Effector memory CD8-positive, alpha-beta T cell (primary cell): ENCODE measurements around the gene RC3H1.
"Not testable (repeated sequence)": the region's sequence is repeated elsewhere in the genome, so short reads cannot be mapped to it uniquely, and the experiment has no call there.

Experiments used
- ATAC-seq: fragments of 150-1000 bp; cut with Tn5 transposase; replicated peaks from 2 replicates; pipeline ENCODE4 v1.10.0; 2021; ENCODE audit warnings: mild to moderate bottlenecking, moderate library complexity
- DNase-seq, 3 experiments: peaks; one replicate each; pipeline ENCODE4 v3.0.0; 2021
- H3K27ac Mint-ChIP-seq, 2 donors: one replicate each; pipeline ENCODE4 v1.8.0; 2022; ENCODE audit warnings: mild to moderate bottlenecking in 2 of 2, mixed read lengths in 2 of 2, moderate library complexity in 2 of 2
- H3K27me3 Mint-ChIP-seq, 2 donors: one replicate each; pipeline ENCODE4 v1.8.0; 2022; ENCODE audit warnings: mixed read lengths in 2 of 2
- H3K36me3 Mint-ChIP-seq: one replicate; pipeline ENCODE4 v1.8.0; 2022; ENCODE audit warnings: mild to moderate bottlenecking, moderate library complexity, mixed read lengths; ENCODE audit not compliant: insufficient read depth
- H3K4me1 Mint-ChIP-seq, 2 donors: one replicate each; pipeline ENCODE4 v1.8.0; 2022; ENCODE audit warnings: low read depth in 2 of 2, mixed read lengths in 2 of 2
- H3K4me3 Mint-ChIP-seq, 2 donors: one replicate each; pipeline ENCODE4 v1.8.0; 2022; ENCODE audit warnings: mild to moderate bottlenecking in 2 of 2, mixed read lengths in 2 of 2, moderate library complexity in 2 of 2
- H3K9me3 Mint-ChIP-seq, 2 donors: one replicate each; pipeline ENCODE4 v1.8.0; 2022; ENCODE audit warnings: mixed read lengths in 2 of 2
- total RNA-seq, 9 experiments: gene quantifications; one replicate each; lab custom pipeline; 2026; lab: John Stamatoyannopoulos, UW

RC3H1 gene
- total RNA-seq, result 104 to 168 (median 113) reads per million in 9 experiments

- Mint-ChIP-seq H3K27ac (peak within 1 kb of the TSS; percentile 95 to 98), H3K4me3 (peak within 1 kb of the TSS; percentile 91 to 93), H3K27me3 (no peaks in the 10 kb centered on the region), H3K9me3 (no peaks in the 10 kb centered on the region), H3K4me1 (peaks cover 22 to 47% of the 10 kb centered on the region in 2 donors), H3K36me3 (peaks cover 23% of the 10 kb centered on the region)
- ATAC-seq, result peak; percentile 90
- peak; percentile 77 to 85 (median 84) for DNase-seq
These were observed at the start of gene RC3H1 for GRCh38 chr1:174022080-174022975. Gene RC3H1 (minus strand): TSS chr1:174022357. CDS start chr1:173992985, 29,372 bp downstream.

GRCh38 chr1:174070614-174071013 lies 48.5 kb upstream of the RC3H1 start:
- H3K4me3 Mint-ChIP-seq, result no peak overlapping the region
- H3K9me3 Mint-ChIP-seq, result no peaks in the 10 kb centered on the region
- H3K36me3 Mint-ChIP-seq, result no peaks in the 10 kb centered on the region

GRCh38 chr1:174068000-174068399 lies 45.8 kb upstream of the RC3H1 start:
- Mint-ChIP-seq H3K36me3 (no peaks in the 10 kb centered on the region), H3K9me3 (no peaks in the 10 kb centered on the region), H3K4me3 (no peak overlapping the region), H3K4me1 (peaks cover 6 to 7% of the 10 kb centered on the region in 2 donors), H3K27ac (no peak overlapping the region), H3K27me3 (peaks cover 5 to 7% of the 10 kb centered on the region in 2 donors)
- ATAC-seq (peak; percentile 37), DNase-seq (no peak)

More at GRCh38 chr1:174070614-174071013, 48.5 kb upstream of the RC3H1 start:
- H3K27me3 Mint-ChIP-seq, result peaks cover 7 to 13% of the 10 kb centered on the region in 2 donors
- DNase-seq, result no peak
- H3K4me1 Mint-ChIP-seq, result peaks cover 6 to 7% of the 10 kb centered on the region in 2 donors
- no peak overlapping the region for H3K27ac Mint-ChIP-seq
- no peak for ATAC-seq

GRCh38 chr1:174060090-174060489 lies 37.9 kb upstream of the RC3H1 start:
- Mint-ChIP-seq H3K36me3 (no peaks in the 10 kb centered on the region), H3K27me3 (peaks cover 5 to 10% of the 10 kb centered on the region in 2 donors), H3K4me1 (no peaks in the 10 kb centered on the region), H3K9me3 (no peaks in the 10 kb centered on the region), H3K4me3 (no peak overlapping the region), H3K27ac (no peak overlapping the region)
- ATAC-seq (no peak), DNase-seq (no peak)

GRCh38 chr1:174058624-174059023 lies 36.5 kb upstream of the RC3H1 start:
- no peak overlapping the region for H3K27ac Mint-ChIP-seq
- no peak for ATAC-seq
- peaks cover 5 to 10% of the 10 kb centered on the region in 2 donors for H3K27me3 Mint-ChIP-seq
- H3K36me3 Mint-ChIP-seq, result no peaks in the 10 kb centered on the region
- no peaks in the 10 kb centered on the region for H3K4me1 Mint-ChIP-seq
- no peak overlapping the region for H3K4me3 Mint-ChIP-seq
- DNase-seq, result no peak
- H3K9me3 Mint-ChIP-seq, result no peaks in the 10 kb centered on the region

- not testable (repeated sequence) for H3K36me3 Mint-ChIP-seq, ATAC-seq, H3K9me3 Mint-ChIP-seq, DNase-seq, H3K4me3 Mint-ChIP-seq, H3K27ac Mint-ChIP-seq, H3K27me3 Mint-ChIP-seq, H3K4me1 Mint-ChIP-seq
These were observed 34.5 kb upstream of the RC3H1 start for GRCh38 chr1:174056609-174057008.

- DNase-seq, H3K9me3 Mint-ChIP-seq, H3K27me3 Mint-ChIP-seq, H3K4me1 Mint-ChIP-seq, H3K27ac Mint-ChIP-seq, H3K4me3 Mint-ChIP-seq, ATAC-seq, H3K36me3 Mint-ChIP-seq: not testable (repeated sequence)
These were observed 33.6 kb upstream of the RC3H1 start for GRCh38 chr1:174055797-174056196.

GRCh38 chr1:174053826-174054225 lies 31.7 kb upstream of the RC3H1 start:
- no peaks in the 10 kb centered on the region for H3K4me1 Mint-ChIP-seq
- no peaks in the 10 kb centered on the region for H3K9me3 Mint-ChIP-seq
- peaks cover 0 to 5% of the 10 kb centered on the region in 2 donors for H3K27me3 Mint-ChIP-seq
- DNase-seq, result no peak
- H3K4me3 Mint-ChIP-seq, result no peak overlapping the region
- H3K36me3 Mint-ChIP-seq, result no peaks in the 10 kb centered on the region
- H3K27ac Mint-ChIP-seq, result no peak overlapping the region
- no peak for ATAC-seq

GRCh38 chr1:174052621-174053020 lies 30.5 kb upstream of the RC3H1 start:
- Mint-ChIP-seq H3K27ac (no peak overlapping the region), H3K36me3 (no peaks in the 10 kb centered on the region), H3K4me3 (no peak overlapping the region), H3K4me1 (no peaks in the 10 kb centered on the region), H3K27me3 (peaks cover 0 to 5% of the 10 kb centered on the region in 2 donors), H3K9me3 (no peaks in the 10 kb centered on the region)
- ATAC-seq (no peak), DNase-seq (no peak)

- Mint-ChIP-seq H3K4me3 (no peak overlapping the region), H3K27me3 (peaks cover 0 to 5% of the 10 kb centered on the region in 2 donors), H3K4me1 (no peaks in the 10 kb centered on the region), H3K9me3 (no peaks in the 10 kb centered on the region), H3K27ac (no peak overlapping the region), H3K36me3 (no peaks in the 10 kb centered on the region)
- DNase-seq (no peak), ATAC-seq (no peak)
These were observed 29.8 kb upstream of the RC3H1 start for GRCh38 chr1:174051956-174052355.

GRCh38 chr1:174049514-174049913 lies 27.4 kb upstream of the RC3H1 start:
- H3K9me3 Mint-ChIP-seq, result no peaks in the 10 kb centered on the region
- no peaks in the 10 kb centered on the region for H3K36me3 Mint-ChIP-seq
- ATAC-seq (no peak), DNase-seq (no peak)
- H3K4me1 Mint-ChIP-seq, result no peaks in the 10 kb centered on the region
- H3K27me3 Mint-ChIP-seq, result no peaks in the 10 kb centered on the region
- H3K4me3 Mint-ChIP-seq, result no peak overlapping the region
- H3K27ac Mint-ChIP-seq, result no peak overlapping the region

GRCh38 chr1:174044418-174045222 lies 22.5 kb upstream of the RC3H1 start:
- no peaks in the 10 kb centered on the region for H3K9me3 Mint-ChIP-seq
- DNase-seq, result no peak

GRCh38 chr1:174042509-174042908 lies 20.4 kb upstream of the RC3H1 start:
- H3K4me3 Mint-ChIP-seq, H3K27me3 Mint-ChIP-seq, ATAC-seq, H3K4me1 Mint-ChIP-seq, H3K36me3 Mint-ChIP-seq, H3K9me3 Mint-ChIP-seq, DNase-seq: not testable (repeated sequence)
- H3K27ac Mint-ChIP-seq, result peak overlapping the region in 1 of 2 donors; percentile 54

More at GRCh38 chr1:174044418-174045222, 22.5 kb upstream of the RC3H1 start:
- no peak overlapping the region for H3K4me3 Mint-ChIP-seq
- ATAC-seq, result no peak
- H3K4me1 Mint-ChIP-seq, result no peaks in the 10 kb centered on the region
- no peak overlapping the region for H3K27ac Mint-ChIP-seq
- no peaks in the 10 kb centered on the region for H3K27me3 Mint-ChIP-seq
- H3K36me3 Mint-ChIP-seq, result no peaks in the 10 kb centered on the region
